Erythroblast (primary cell): Measurements from ENCODE around the gene ST7L.

Source experiments
- DNase-seq, 2 experiments: peaks; one replicate each; lab custom pipeline; 2025; lab: John Stamatoyannopoulos, UW
- GATA1 ChIP-seq: IDR thresholded peaks from 2 replicates; pipeline ENCODE4 v1.6.1; 2011; ENCODE audit warnings: low read depth, mild to moderate bottlenecking, control low read depth, low read length, moderate library complexity
- POLR2A ChIP-seq: IDR thresholded peaks from 2 replicates; pipeline ENCODE4 v1.6.1; 2011; ENCODE audit warnings: mild to moderate bottlenecking, low read length

ST7L gene

GRCh38 chr1:112524251-112524650 is 94.7 kb downstream of the ST7L start:
- TF ChIP-seq POLR2A: no peak
- TF ChIP-seq GATA1: no peak
- no peak for DNase-seq

- no peak for TF ChIP-seq POLR2A
- no peak for DNase-seq
These were observed 96.3 kb downstream of the ST7L start for GRCh38 chr1:112522621-112523020.

GRCh38 chr1:112520166-112520565 is 98.8 kb downstream of the ST7L start:
- DNase-seq: no peak
- no peak for TF ChIP-seq POLR2A
- TF ChIP-seq GATA1: no peak

- no peak for DNase-seq
- TF ChIP-seq POLR2A (no peak), GATA1 (no peak)
These were observed 100.8 kb downstream of the ST7L start for GRCh38 chr1:112518186-112518585.

GRCh38 chr1:112517646-112518045 is 101.3 kb downstream of the ST7L start:
- no peak for TF ChIP-seq POLR2A
- DNase-seq: no peak

- TF ChIP-seq POLR2A (no peak), GATA1 (no peak)
- DNase-seq: no peak
These were observed 101.7 kb downstream of the ST7L start for GRCh38 chr1:112517231-112517630.

GRCh38 chr1:112516141-112516540 is 102.8 kb downstream of the ST7L start:
- no peak for DNase-seq
- TF ChIP-seq GATA1: no peak
- no peak for TF ChIP-seq POLR2A

GRCh38 chr1:112515311-112516009 is 103.5 kb downstream of the ST7L start:
- DNase-seq: no peak
- TF ChIP-seq GATA1 (no peak), POLR2A (no peak)

- no peak for DNase-seq
- no peak for TF ChIP-seq GATA1
- TF ChIP-seq POLR2A: no peak
These were observed 104.0 kb downstream of the ST7L start for GRCh38 chr1:112514901-112515300.

GRCh38 chr1:112513112-112513870 is 105.7 kb downstream of the ST7L start:
- TF ChIP-seq POLR2A (no peak), GATA1 (no peak)
- DNase-seq: no peak

GRCh38 chr1:112511897-112512296 is 107.0 kb downstream of the ST7L start:
- DNase-seq: no peak
- no peak for TF ChIP-seq GATA1
- TF ChIP-seq POLR2A: no peak

GRCh38 chr1:112510340-112510739 is 108.6 kb downstream of the ST7L start:
- no peak for DNase-seq
- TF ChIP-seq POLR2A (no peak), GATA1 (no peak)

- TF ChIP-seq POLR2A (no peak), GATA1 (no peak)
- DNase-seq: no peak
These were observed 109.2 kb downstream of the ST7L start for GRCh38 chr1:112509660-112510178.

GRCh38 chr1:112509005-112509659 is 109.8 kb downstream of the ST7L start:
- DNase-seq: peak; percentile 15 to 20
- TF ChIP-seq GATA1: no peak
- no peak for TF ChIP-seq POLR2A
